PC-9 (cell line): Measurements from ENCODE around the gene NOB1.

Experiments
- EZH2 ChIP-seq: fragments of 200-600 bp; sonication (generic); IDR thresholded peaks from 2 replicates; pipeline ENCODE4 v1.8.0; 2017; ENCODE audit warnings: antibody characterized with exemption, low read depth
- TF ChIP-seq, protein P1 (sequence below): fragments of 200-600 bp; sonication (generic); conservative IDR thresholded peaks from 2 replicates; pipeline ENCODE4 v1.6.1; 2017; ENCODE audit warnings: mixed run types, antibody characterized with exemption, mild to moderate bottlenecking, moderate library complexity

DNA sequence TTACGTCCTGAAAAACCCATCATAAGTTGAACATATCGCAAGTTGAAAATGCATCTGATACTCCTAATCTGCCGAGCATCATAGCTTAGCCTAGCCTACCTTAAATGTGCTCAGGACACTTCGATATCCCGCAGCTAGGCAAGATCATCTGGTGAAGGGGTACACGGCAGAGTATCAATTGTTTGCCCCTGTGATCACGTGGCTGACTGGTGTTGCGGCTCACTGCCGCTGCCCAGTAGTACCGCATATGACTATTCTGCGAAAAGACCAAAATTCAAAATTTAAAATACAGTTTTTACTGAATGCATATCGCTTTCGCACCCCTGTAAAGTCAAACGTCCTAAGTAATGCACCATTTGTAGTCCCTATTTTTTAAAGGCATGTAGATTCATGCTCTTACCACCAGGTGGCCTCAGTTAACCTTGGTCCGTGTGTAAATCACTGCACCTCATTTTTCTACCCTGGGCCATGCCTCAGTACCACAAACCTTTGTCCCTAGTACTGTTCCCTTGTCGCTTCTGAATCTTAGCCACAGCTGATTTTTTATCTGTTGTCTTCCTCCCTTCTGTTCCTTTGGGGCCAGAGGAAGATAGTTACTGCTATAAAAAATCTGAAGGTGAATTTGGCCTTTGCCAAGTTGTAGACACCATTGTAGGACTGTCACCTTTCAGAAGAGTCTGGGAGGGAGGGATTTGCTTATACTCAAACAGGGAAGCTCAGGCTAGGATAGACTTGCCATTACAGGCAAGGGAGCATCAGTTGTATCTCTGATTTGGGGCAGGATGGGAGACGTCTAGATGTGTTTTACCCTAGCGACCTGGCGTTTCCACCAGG is 41.8 kb upstream of the NOB1 start:
- TF ChIP-seq, protein P1, sequence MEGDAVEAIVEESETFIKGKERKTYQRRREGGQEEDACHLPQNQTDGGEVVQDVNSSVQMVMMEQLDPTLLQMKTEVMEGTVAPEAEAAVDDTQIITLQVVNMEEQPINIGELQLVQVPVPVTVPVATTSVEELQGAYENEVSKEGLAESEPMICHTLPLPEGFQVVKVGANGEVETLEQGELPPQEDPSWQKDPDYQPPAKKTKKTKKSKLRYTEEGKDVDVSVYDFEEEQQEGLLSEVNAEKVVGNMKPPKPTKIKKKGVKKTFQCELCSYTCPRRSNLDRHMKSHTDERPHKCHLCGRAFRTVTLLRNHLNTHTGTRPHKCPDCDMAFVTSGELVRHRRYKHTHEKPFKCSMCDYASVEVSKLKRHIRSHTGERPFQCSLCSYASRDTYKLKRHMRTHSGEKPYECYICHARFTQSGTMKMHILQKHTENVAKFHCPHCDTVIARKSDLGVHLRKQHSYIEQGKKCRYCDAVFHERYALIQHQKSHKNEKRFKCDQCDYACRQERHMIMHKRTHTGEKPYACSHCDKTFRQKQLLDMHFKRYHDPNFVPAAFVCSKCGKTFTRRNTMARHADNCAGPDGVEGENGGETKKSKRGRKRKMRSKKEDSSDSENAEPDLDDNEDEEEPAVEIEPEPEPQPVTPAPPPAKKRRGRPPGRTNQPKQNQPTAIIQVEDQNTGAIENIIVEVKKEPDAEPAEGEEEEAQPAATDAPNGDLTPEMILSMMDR = peak; percentile 88
- no peak for TF ChIP-seq EZH2
